ENCODE measurements around the gene PRR22. TPM values are rescaled to one million over a fixed set of nuclear protein-coding genes. Genes with fewer than 3 reads are reported as not detected.

PRR22 gene
- total RNA-seq, 1 experiment from 2014 or later = 8.1 TPM

GRCh38 chr19:5801796-5802619 lies 17.5 kb upstream of the PRR22 start:
- Mint-ChIP-seq H3K4me1 (peaks cover 15 to 30% of the 10 kb centered on the region in 2 experiments), H3K4me3 (peak overlapping the region; percentile 34 to 62; a peak in 3 of 5 replicates), H3K36me3 (ENCODE audit: insufficient read depth in 1 of 3, low read depth in 3 of 3) (peaks cover 0 to 4% (median 0%) of the 10 kb centered on the region in 3 experiments; a peak in 2 of 7 replicates), H3K27me3 (ENCODE audit: low read depth) (peaks cover 54% of the 10 kb centered on the region), H3K27ac (no peak overlapping the region; a peak in 1 of 7 replicates), H3K9me3 (peaks cover 0 to 4% of the 10 kb centered on the region in 2 experiments; a peak in 3 of 5 replicates)
- Histone ChIP-seq H2BK20ac (ENCODE audit: low read depth, low read length, poor library complexity, severe bottlenecking) (no peak overlapping the region), H4K8ac (replicated peaks; ENCODE audit: insufficient read length, low read depth, low read length) (no peak overlapping the region), H4K20me1 (ENCODE audit: control insufficient read depth, insufficient read depth, insufficient read length) (no peaks in the 10 kb centered on the region), H3K27ac (ENCODE audit: insufficient read length, low read depth, low read length) (no peak overlapping the region), H3K14ac (ENCODE audit: insufficient read depth, low read length) (no peak overlapping the region), H3K27me3 (ENCODE audit: insufficient read depth, low read length) (no peaks in the 10 kb centered on the region; the same call in 1 of the 2 replicates), H3K18ac (ENCODE audit: insufficient read length, low read depth, low read length) (no peak overlapping the region), H4K91ac (ENCODE audit: insufficient read length, low read depth, low read length) (no peak overlapping the region), H4K5ac (ENCODE audit: insufficient read length, low read depth, low read length) (no peak overlapping the region), H3K4ac (ENCODE audit: low read depth, low read length) (no peak overlapping the region), H3K9me3 (ENCODE audit: control insufficient read depth, low read depth, low read length) (no peaks in the 10 kb centered on the region), H3T11ph (ENCODE audit: low read length) (no peak overlapping the region), H3K23ac (ENCODE audit: insufficient read length, low read depth, low read length) (no peak overlapping the region), H2AK5ac (ENCODE audit: insufficient read length, low read length) (no peak overlapping the region), H3K79me1 (ENCODE audit: insufficient read depth, low read depth, low read length, poor library complexity, severe bottlenecking) (no peaks in the 10 kb centered on the region), H2BK15ac (ENCODE audit: low read depth, low read length) (no peak overlapping the region), H2BK12ac (ENCODE audit: insufficient read length, low read depth, low read length) (no peak overlapping the region), H2BK120ac (ENCODE audit: low read depth, low read length, poor library complexity, severe bottlenecking) (no peak overlapping the region), H2BK5ac (ENCODE audit: insufficient read length, low read length) (no peak overlapping the region), H3K4me1 (ENCODE audit: insufficient read depth, low read length) (no peaks in the 10 kb centered on the region), H2AFZ (ENCODE audit: low read length) (no peak overlapping the region), H3K9ac (ENCODE audit: extremely low read depth, insufficient read length, low read length) (no peak overlapping the region), H3K4me2 (ENCODE audit: insufficient read depth, insufficient read length, low read length) (peak overlapping the region; percentile 31), H3K56ac (ENCODE audit: insufficient read length, low read depth, low read length) (no peak overlapping the region), H3K79me2 (ENCODE audit: insufficient read depth, low read length) (no peaks in the 10 kb centered on the region), H3K23me2 (ENCODE audit: insufficient read length, low read depth, low read length, poor library complexity, severe bottlenecking) (peaks cover 6% of the 10 kb centered on the region)
- TF ChIP-seq, protein P1, sequence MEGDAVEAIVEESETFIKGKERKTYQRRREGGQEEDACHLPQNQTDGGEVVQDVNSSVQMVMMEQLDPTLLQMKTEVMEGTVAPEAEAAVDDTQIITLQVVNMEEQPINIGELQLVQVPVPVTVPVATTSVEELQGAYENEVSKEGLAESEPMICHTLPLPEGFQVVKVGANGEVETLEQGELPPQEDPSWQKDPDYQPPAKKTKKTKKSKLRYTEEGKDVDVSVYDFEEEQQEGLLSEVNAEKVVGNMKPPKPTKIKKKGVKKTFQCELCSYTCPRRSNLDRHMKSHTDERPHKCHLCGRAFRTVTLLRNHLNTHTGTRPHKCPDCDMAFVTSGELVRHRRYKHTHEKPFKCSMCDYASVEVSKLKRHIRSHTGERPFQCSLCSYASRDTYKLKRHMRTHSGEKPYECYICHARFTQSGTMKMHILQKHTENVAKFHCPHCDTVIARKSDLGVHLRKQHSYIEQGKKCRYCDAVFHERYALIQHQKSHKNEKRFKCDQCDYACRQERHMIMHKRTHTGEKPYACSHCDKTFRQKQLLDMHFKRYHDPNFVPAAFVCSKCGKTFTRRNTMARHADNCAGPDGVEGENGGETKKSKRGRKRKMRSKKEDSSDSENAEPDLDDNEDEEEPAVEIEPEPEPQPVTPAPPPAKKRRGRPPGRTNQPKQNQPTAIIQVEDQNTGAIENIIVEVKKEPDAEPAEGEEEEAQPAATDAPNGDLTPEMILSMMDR (conservative IDR thresholded peaks at IDR 0.05) = no peak
- no CpG with 5 or more reads among the region's 33 CpGs for WGBS (ENCODE audit: extremely low coverage, insufficient read length, low lambda C conversion rate)
- peak; percentile 80 for DNase-seq

All from H9 (cell line).